ENCODE results near the gene STK32B.

- TF ChIP-seq CTCF (IDR thresholded peaks at IDR 0.05) = no peak
- no peak for TF ChIP-seq POLR2A (IDR thresholded peaks at IDR 0.05)
Observed at GRCh38 chr4:5037553-5038551, 13.4 kb upstream of the STK32B start.
